ENCODE results near the gene PRM2. TPM values are rescaled to one million over a fixed set of nuclear protein-coding genes. Genes with fewer than 3 reads are reported as not detected.

PRM2 gene
- total RNA-seq, 1 donor from 2014 or later: not detected

GRCh38 chr16:11321662-11322061, 45.4 kb upstream of the PRM2 start:
- no peak for TF ChIP-seq POLR2A (IDR thresholded peaks at IDR 0.05)
- no peak for TF ChIP-seq POLR2AphosphoS5 (IDR thresholded peaks at IDR 0.05; ENCODE audit: insufficient read depth in 1 of 2, low read depth in 1 of 2)
- TF ChIP-seq CTCF (IDR thresholded peaks at IDR 0.05): no peak
- Histone ChIP-seq H3K36me3 (no peaks in the 10 kb centered on the region), H3K9me3 (no peaks in the 10 kb centered on the region), H3K4me1 (no peaks in the 10 kb centered on the region), H3K27me3 (no peaks in the 10 kb centered on the region), H3K27ac (no peak overlapping the region), H3K4me3 (no peak overlapping the region)
- DNase-seq (ENCODE audit: extremely low spot score in 2 of 2): no peak
- intact Hi-C loops (cut with DNase I): no loop called here

GRCh38 chr16:11320170-11320569, 43.9 kb upstream of the PRM2 start:
- Histone ChIP-seq H3K9me3 (no peaks in the 10 kb centered on the region), H3K36me3 (no peaks in the 10 kb centered on the region), H3K4me3 (no peak overlapping the region), H3K27me3 (no peaks in the 10 kb centered on the region), H3K27ac (no peak overlapping the region), H3K4me1 (no peaks in the 10 kb centered on the region)
- intact Hi-C loops (cut with DNase I): no loop called here
- no peak for DNase-seq (ENCODE audit: extremely low spot score in 2 of 2)
- TF ChIP-seq CTCF (IDR thresholded peaks at IDR 0.05): no peak
- no peak for TF ChIP-seq POLR2AphosphoS5 (IDR thresholded peaks at IDR 0.05; ENCODE audit: insufficient read depth in 1 of 2, low read depth in 1 of 2)
- TF ChIP-seq POLR2A (IDR thresholded peaks at IDR 0.05): no peak

- Histone ChIP-seq H3K27me3 (no peaks in the 10 kb centered on the region), H3K36me3 (no peaks in the 10 kb centered on the region), H3K9me3 (no peaks in the 10 kb centered on the region), H3K4me3 (no peak overlapping the region), H3K27ac (no peak overlapping the region), H3K4me1 (no peaks in the 10 kb centered on the region)
- TF ChIP-seq POLR2A (IDR thresholded peaks at IDR 0.05) (no peak), POLR2AphosphoS5 (IDR thresholded peaks at IDR 0.05; ENCODE audit: insufficient read depth in 1 of 2, low read depth in 1 of 2) (no peak), CTCF (IDR thresholded peaks at IDR 0.05) (no peak)
- DNase-seq (ENCODE audit: extremely low spot score in 2 of 2): no peak
- intact Hi-C loops (cut with DNase I): no loop called here
Measured at GRCh38 chr16:11319529-11320146, 43.4 kb upstream of the PRM2 start.

GRCh38 chr16:11318817-11319216, 42.5 kb upstream of the PRM2 start:
- Histone ChIP-seq H3K4me1 (no peaks in the 10 kb centered on the region), H3K27me3 (no peaks in the 10 kb centered on the region), H3K36me3 (no peaks in the 10 kb centered on the region), H3K4me3 (no peak overlapping the region), H3K27ac (no peak overlapping the region), H3K9me3 (no peaks in the 10 kb centered on the region)
- DNase-seq (ENCODE audit: extremely low spot score in 2 of 2): no peak
- TF ChIP-seq POLR2AphosphoS5 (IDR thresholded peaks at IDR 0.05; ENCODE audit: insufficient read depth in 1 of 2, low read depth in 1 of 2): no peak
- TF ChIP-seq CTCF (IDR thresholded peaks at IDR 0.05): no peak
- no peak for TF ChIP-seq POLR2A (IDR thresholded peaks at IDR 0.05)
- intact Hi-C loops (cut with DNase I): no loop called here

- no peak for TF ChIP-seq POLR2AphosphoS5 (IDR thresholded peaks at IDR 0.05; ENCODE audit: insufficient read depth in 1 of 2, low read depth in 1 of 2)
- TF ChIP-seq CTCF (IDR thresholded peaks at IDR 0.05): no peak
- no peak for TF ChIP-seq POLR2A (IDR thresholded peaks at IDR 0.05)
- H3K4me3 ChIP-seq: no peak overlapping the region
Measured at GRCh38 chr16:11316331-11317015, 40.2 kb upstream of the PRM2 start.

More at GRCh38 chr16:11316331-11317015, 40.2 kb upstream of the PRM2 start:
- H3K36me3 ChIP-seq: no peaks in the 10 kb centered on the region
- no peaks in the 10 kb centered on the region for H3K27me3 ChIP-seq
- no peak for DNase-seq (ENCODE audit: extremely low spot score in 2 of 2)
- peaks cover 14% of the 10 kb centered on the region for H3K4me1 ChIP-seq
- H3K27ac ChIP-seq: no peak overlapping the region
- no peaks in the 10 kb centered on the region for H3K9me3 ChIP-seq
- intact Hi-C loops (cut with DNase I): no loop called here
